OCI-LY1 (cell line): ENCODE measurements around the gene BACE1-AS.

ENCODE experiments used
- EZH2 ChIP-seq: fragments of 200-600 bp; sonication (generic), shearing (Covaris generic); IDR thresholded peaks from 2 replicates; pipeline ENCODE4 v1.8.0; 2017; ENCODE audit warnings: borderline replicate concordance, mixed run types, mild to moderate bottlenecking, antibody characterized with exemption, low read length, moderate library complexity, mixed read lengths
- TF ChIP-seq, protein P1 (sequence below): fragments of 200-600 bp; sonication (generic), shearing (Covaris generic); IDR thresholded peaks from 2 replicates; pipeline ENCODE4 v1.5.1; 2017; ENCODE audit warnings: mild to moderate bottlenecking, antibody characterized with exemption, low read length, moderate library complexity, mixed read lengths

DNA sequence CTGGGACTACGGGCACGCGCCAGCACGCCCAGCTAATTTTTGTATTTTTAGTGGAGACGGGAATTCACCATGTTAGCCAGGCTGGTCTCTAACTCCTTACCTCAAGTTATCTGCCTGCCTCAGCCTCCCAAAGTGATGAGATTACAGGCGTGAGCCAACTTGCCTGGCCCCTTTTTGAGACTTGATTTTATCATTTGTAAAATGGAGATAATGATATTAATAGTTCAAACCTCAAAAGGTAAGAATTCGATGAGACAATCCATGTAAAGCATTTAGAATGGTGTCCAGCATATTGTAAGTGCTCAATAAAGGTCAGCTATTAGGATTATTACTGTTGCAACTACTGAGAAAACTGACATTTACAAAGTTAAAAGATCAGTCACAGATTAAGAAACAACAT lies 27.6 kb downstream of the BACE1-AS start:
- TF ChIP-seq, protein P1, sequence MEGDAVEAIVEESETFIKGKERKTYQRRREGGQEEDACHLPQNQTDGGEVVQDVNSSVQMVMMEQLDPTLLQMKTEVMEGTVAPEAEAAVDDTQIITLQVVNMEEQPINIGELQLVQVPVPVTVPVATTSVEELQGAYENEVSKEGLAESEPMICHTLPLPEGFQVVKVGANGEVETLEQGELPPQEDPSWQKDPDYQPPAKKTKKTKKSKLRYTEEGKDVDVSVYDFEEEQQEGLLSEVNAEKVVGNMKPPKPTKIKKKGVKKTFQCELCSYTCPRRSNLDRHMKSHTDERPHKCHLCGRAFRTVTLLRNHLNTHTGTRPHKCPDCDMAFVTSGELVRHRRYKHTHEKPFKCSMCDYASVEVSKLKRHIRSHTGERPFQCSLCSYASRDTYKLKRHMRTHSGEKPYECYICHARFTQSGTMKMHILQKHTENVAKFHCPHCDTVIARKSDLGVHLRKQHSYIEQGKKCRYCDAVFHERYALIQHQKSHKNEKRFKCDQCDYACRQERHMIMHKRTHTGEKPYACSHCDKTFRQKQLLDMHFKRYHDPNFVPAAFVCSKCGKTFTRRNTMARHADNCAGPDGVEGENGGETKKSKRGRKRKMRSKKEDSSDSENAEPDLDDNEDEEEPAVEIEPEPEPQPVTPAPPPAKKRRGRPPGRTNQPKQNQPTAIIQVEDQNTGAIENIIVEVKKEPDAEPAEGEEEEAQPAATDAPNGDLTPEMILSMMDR = no peak
- TF ChIP-seq EZH2 = no peak
